H1 (cell line): ENCODE results near the gene KCTD3. TPM values are rescaled to one million over a fixed set of nuclear protein-coding genes. Genes with fewer than 3 reads are reported as not detected.

ENCODE experiments used
- CTCF ChIA-PET: fragments of 300-600 bp; sonication (Branson Sonifier 250); formaldehyde crosslinking; loops from one replicate; lab custom pipeline; 2021; ENCODE audit not compliant: partially characterized antibody; lab: Charles Lee
- POLR2A ChIA-PET: fragments of 300-600 bp; sonication (Branson Sonifier 250); formaldehyde crosslinking; loops from one replicate; lab custom pipeline; 2021; ENCODE audit warnings: inconsistent platforms; ENCODE audit not compliant: partially characterized antibody; lab: Charles Lee
- DNase-seq, 2 experiments: peaks; one replicate each; pipeline versions ENCODE4 v3.0.0 to v3.0.0-alpha.2; 2010 to 2022; ENCODE audit warnings: low spot score in 2 of 2, low read depth in 1 of 2, mixed read lengths in 1 of 2
- FAIRE-seq: peaks from 2 replicates; lab custom pipeline; 2011; peaks lifted over from hg19 to GRCh38; lab: Jason Lieb, UNC
- H2AFZ ChIP-seq: 2 replicates; pipeline ENCODE4 v1.8.1; 2012; ENCODE audit warnings: low read length, inconsistent platforms
- H2AK5ac ChIP-seq: 2 replicates; pipeline ENCODE4 v1.6.1; 2013; ENCODE audit warnings: low read depth, low read length
- H2BK120ac ChIP-seq: replicated peaks from 2 replicates; pipeline ENCODE3; 2013; ENCODE audit warnings: low read depth, low read length, inconsistent platforms
- H2BK12ac ChIP-seq: 2 replicates; pipeline ENCODE4 v1.6.1; 2013; ENCODE audit warnings: low read depth, low read length
- H2BK15ac ChIP-seq: 2 replicates; pipeline ENCODE4 v1.6.1; 2013; ENCODE audit warnings: low read length
- H2BK20ac ChIP-seq: 2 replicates; pipeline ENCODE4 v1.6.1; 2013; ENCODE audit warnings: low read length
- H2BK5ac ChIP-seq: 2 replicates; pipeline ENCODE4 v1.6.1; 2013; ENCODE audit warnings: low read depth, low read length
- H3K14ac ChIP-seq: 2 replicates; pipeline ENCODE4 v1.6.1; 2013; ENCODE audit warnings: inconsistent platforms; ENCODE audit not compliant: insufficient read length
- H3K18ac ChIP-seq: 2 replicates; pipeline ENCODE4 v1.6.1; 2013; ENCODE audit warnings: low read length; ENCODE audit errors: extremely low read depth
- H3K23ac ChIP-seq: 2 replicates; pipeline ENCODE4 v1.6.1; 2013; ENCODE audit warnings: inconsistent platforms; ENCODE audit not compliant: insufficient read length
- H3K23me2 ChIP-seq: 2 replicates; pipeline ENCODE4 v1.6.1; 2013; ENCODE audit warnings: low read depth, low read length
- H3K27ac ChIP-seq: 2 replicates; pipeline ENCODE4 v1.6.1; 2011; ENCODE audit warnings: low read depth, low read length, inconsistent platforms
- H3K27me3 ChIP-seq, 4 experiments: replicated peaks in 1 of 4; 1 replicate in 1 of 4; 2 replicates in 3 of 4; pipeline versions ENCODE4 v1.6.1 to v1.8.1; 2011 to 2013; ENCODE audit warnings: low read length in 3 of 4, mild to moderate bottlenecking in 3 of 4, inconsistent platforms in 2 of 4, mixed read lengths in 2 of 4, moderate library complexity in 1 of 4; ENCODE audit not compliant: control insufficient read depth in 3 of 4, insufficient read depth in 3 of 4; ENCODE audit errors: extremely low read depth in 1 of 4
- H3K36me3 ChIP-seq, 4 experiments: 2 replicates each; pipeline versions ENCODE4 v1.6.1 to v1.8.1; 2011 to 2013; ENCODE audit warnings: mild to moderate bottlenecking in 4 of 4, low read length in 3 of 4, moderate library complexity in 2 of 4, control low read depth in 1 of 4, inconsistent platforms in 1 of 4; ENCODE audit not compliant: insufficient read depth in 4 of 4, control insufficient read depth in 2 of 4
- H3K4ac ChIP-seq: replicated peaks from 2 replicates; pipeline ENCODE3; 2013; ENCODE audit warnings: low read length, low read depth, mixed read lengths, inconsistent platforms; ENCODE audit not compliant: insufficient read length
- H3K4me1 ChIP-seq, 4 experiments: replicated peaks in 1 of 4; 1 replicate in 1 of 4; 2 replicates in 3 of 4; pipeline versions ENCODE4 v1.6.1 to v1.8.1; 2011 to 2013; ENCODE audit warnings: low read length in 3 of 4, inconsistent platforms in 2 of 4, mixed read lengths in 1 of 4; ENCODE audit not compliant: insufficient read depth in 4 of 4, control insufficient read depth in 3 of 4
- H3K4me2 ChIP-seq, 2 experiments: 2 replicates each; pipeline versions ENCODE4 v1.6.1 to v1.8.1; 2011 to 2013; ENCODE audit warnings: low read depth in 2 of 2, low read length in 2 of 2, control low read depth in 1 of 2, inconsistent platforms in 1 of 2, mild to moderate bottlenecking in 1 of 2; ENCODE audit not compliant: insufficient read depth in 1 of 2
- H3K4me3 ChIP-seq, 4 experiments: fragments of 200-600, 300-600 bp in 1 of 4; sonication (generic), shearing (Covaris generic), sonication (Bioruptor Twin) in 1 of 4; 2 replicates each; pipeline versions ENCODE4 v1.5.1 to v1.8.1; 2011 to 2016; ENCODE audit warnings: low read length in 4 of 4, low read depth in 3 of 4, control low read depth in 2 of 4, inconsistent platforms in 2 of 4, mild to moderate bottlenecking in 2 of 4, mixed read lengths in 1 of 4, moderate library complexity in 1 of 4; ENCODE audit not compliant: insufficient read depth in 2 of 4; ENCODE audit errors: extremely low read depth in 1 of 4
- H3K56ac ChIP-seq: replicated peaks from 2 replicates; pipeline ENCODE3; 2013; ENCODE audit warnings: low read depth, mild to moderate bottlenecking, mixed read lengths, low read length, inconsistent platforms; ENCODE audit not compliant: insufficient read length
- H3K79me1 ChIP-seq: 2 replicates; pipeline ENCODE4 v1.6.1; 2013; ENCODE audit warnings: low read depth, low read length, control low read depth
- H3K79me2 ChIP-seq, 2 experiments: 2 replicates each; pipeline versions ENCODE4 v1.6.1 to v1.8.1; 2012 to 2013; ENCODE audit warnings: low read length in 2 of 2, mild to moderate bottlenecking in 2 of 2, inconsistent platforms in 1 of 2; ENCODE audit not compliant: insufficient read depth in 2 of 2, control insufficient read depth in 1 of 2
- H3K9ac ChIP-seq, 4 experiments: replicated peaks in 1 of 4; 1 replicate in 1 of 4; 2 replicates in 3 of 4; pipeline versions ENCODE4 v1.6.1 to v1.8.1; 2011 to 2013; ENCODE audit warnings: low read depth in 3 of 4, low read length in 3 of 4, control low read depth in 2 of 4, mild to moderate bottlenecking in 2 of 4, moderate library complexity in 2 of 4, inconsistent platforms in 1 of 4; ENCODE audit errors: extremely low read depth in 1 of 4
- H3K9me3 ChIP-seq, 2 experiments: 2 replicates each; pipeline versions ENCODE4 v1.6.1 to v1.8.1; 2012 to 2013; ENCODE audit warnings: mild to moderate bottlenecking in 2 of 2, moderate library complexity in 2 of 2, control low read depth in 1 of 2, inconsistent platforms in 1 of 2, low read depth in 1 of 2, low read length in 1 of 2, mixed read lengths in 1 of 2; ENCODE audit not compliant: insufficient read depth in 2 of 2
- H4K20me1 ChIP-seq, 2 experiments: replicated peaks in 1 of 2; 2 replicates each; pipeline versions ENCODE3 to v1.8.1; 2011 to 2013; ENCODE audit warnings: inconsistent platforms in 2 of 2, low read length in 2 of 2, mild to moderate bottlenecking in 1 of 2; ENCODE audit not compliant: insufficient read depth in 2 of 2, control insufficient read depth in 1 of 2
- H4K5ac ChIP-seq: 2 replicates; pipeline ENCODE4 v1.6.1; 2013; ENCODE audit warnings: low read length, low read depth, mixed read lengths, inconsistent platforms; ENCODE audit not compliant: insufficient read length
- H4K8ac ChIP-seq: 2 replicates; pipeline ENCODE4 v1.8.0; 2013; ENCODE audit warnings: mild to moderate bottlenecking, moderate library complexity, low read length, inconsistent platforms; ENCODE audit not compliant: insufficient read depth; ENCODE audit errors: extremely low read depth
- H4K91ac ChIP-seq: replicated peaks from 2 replicates; pipeline ENCODE3; 2013; ENCODE audit warnings: low read length, mixed read lengths, inconsistent platforms; ENCODE audit not compliant: insufficient read length
- KDM5A ChIP-seq: fragments of 200-600 bp; IDR thresholded peaks from 2 replicates; pipeline ENCODE4 v1.7.1; 2012; ENCODE audit warnings: mild to moderate bottlenecking, low read length, inconsistent platforms, mixed read lengths
- RXRA ChIP-seq: IDR thresholded peaks from 2 replicates; pipeline ENCODE4 v1.6.1; 2011; ENCODE audit warnings: low read depth, mild to moderate bottlenecking, low read length, moderate library complexity; ENCODE audit not compliant: insufficient read depth
- TAF1 ChIP-seq: IDR thresholded peaks from 2 replicates; pipeline ENCODE4 v1.6.1; 2011; ENCODE audit warnings: mild to moderate bottlenecking, low read depth, low read length
- TAF7 ChIP-seq: optimal IDR thresholded peaks from 2 replicates; pipeline ENCODE3; 2011; ENCODE audit warnings: low read depth, mild to moderate bottlenecking, inconsistent platforms, low read length, moderate library complexity, borderline replicate concordance
- WGBS, 2 experiments: shearing (Covaris generic) in 1 of 2; methylation state at CpG; one replicate each; pipeline versions ENCODE4 v1.1.6 to v1.1.7; 2013 to 2015; ENCODE audit warnings: low lambda C conversion rate in 2 of 2, mixed read lengths in 2 of 2, inconsistent platforms in 1 of 2, low coverage in 1 of 2, missing lambda C conversion rate in 1 of 2; ENCODE audit not compliant: insufficient replicate concordance in 2 of 2, insufficient coverage in 1 of 2, insufficient read length in 1 of 2; ENCODE audit errors: extremely low coverage in 1 of 2, missing lambda C conversion rate in 1 of 2; 5-methylcytosine and 5-hydroxymethylcytosine counted together
- polyA plus RNA-seq, 7 experiments: library from polyadenylated mRNA; depleted of rRNA in 3 of 7; stranded (reverse) in 5 of 7; unstranded in 2 of 7; fragments of >200 nt in 5 of 7; fragments of 200-250 nt in 2 of 7; gene quantifications; 1 replicate in 5 of 7; 2 replicates in 1 of 7; 4 replicates in 1 of 7; pipeline versions ENCODE4 v1.2.1 to v1.2.3, GENCODE V29; 2011 to 2013; ENCODE audit warnings: missing spikeins in 2 of 7, mixed read lengths in 2 of 7
- total RNA-seq: library from RNA; stranded (reverse); fragmentation: NEBNext Ultra II Directional; extraction: Animal tissue kit (Norgen Biotek cat#: 25700); gene quantifications from 2 replicates; pipeline ENCODE4 v1.2.1, GENCODE V29; 2021
- TF ChIP-seq, protein P1 (sequence below): IDR thresholded peaks from 2 replicates; pipeline ENCODE4 v1.6.1; 2012; ENCODE audit warnings: low read length, inconsistent platforms

KCTD3 gene
- total and polyA plus RNA-seq, 2 of the 8 experiments (the other 6 are each of a cell fraction or from before 2014, with no cell fraction given): 43.0 to 55.6 TPM

DNA sequence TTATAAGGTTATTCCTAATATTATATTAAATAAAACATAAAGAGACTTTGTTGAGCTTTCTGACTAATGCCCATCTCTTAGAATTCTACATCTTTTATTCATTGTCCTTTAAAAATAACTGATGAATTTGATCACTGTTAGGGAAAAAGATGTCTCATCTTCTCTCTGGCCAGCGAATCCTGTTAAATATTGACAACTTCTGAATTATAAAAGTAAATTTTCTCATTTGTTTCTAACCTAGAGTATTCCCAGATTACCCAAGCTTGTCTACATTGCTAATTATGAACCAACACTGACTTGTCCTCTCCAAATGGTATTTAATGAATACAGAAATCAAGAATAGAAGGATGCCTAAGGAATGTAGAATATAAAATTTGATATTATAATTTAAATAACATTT is 24.8 kb upstream of the KCTD3 start:
- H3K27me3 ChIP-seq: no peaks in the 10 kb centered on the region
- no peak overlapping the region for H2BK15ac ChIP-seq
- ChIA-PET POLR2A (no interaction called here), CTCF (interaction anchor here (0.8 to 1.3 kb wide), 6 partner anchors 9 to 64 kb away, joined by 3 to 5 read pairs (median 3); no protein-coding TSS in a partner anchor)
- H3K79me2 ChIP-seq: no peaks in the 10 kb centered on the region
- no peak overlapping the region for H3K4me2 ChIP-seq
- no peak overlapping the region for H3K27ac ChIP-seq
- H3K4me3 ChIP-seq: no peak overlapping the region
- H2BK20ac ChIP-seq: no peak overlapping the region
- no peak for DNase-seq
- no peak overlapping the region for H3K18ac ChIP-seq
- no peaks in the 10 kb centered on the region for H3K79me1 ChIP-seq
- no peaks in the 10 kb centered on the region for H3K4me1 ChIP-seq
- H3K4ac ChIP-seq: no peak overlapping the region
- no peak for FAIRE-seq
- no peak overlapping the region for H2BK120ac ChIP-seq
- WGBS, 2 experiments: 89% methylated on average over 1 of the region's 1 CpG; no CpG with 5 or more reads in 1 of the 2 experiments
- no peak overlapping the region for H3K9ac ChIP-seq
- H3K36me3 ChIP-seq: no peaks in the 10 kb centered on the region
- H2AK5ac ChIP-seq: no peak overlapping the region
- no peak overlapping the region for H2BK5ac ChIP-seq
- H2BK12ac ChIP-seq: no peak overlapping the region
- no peak overlapping the region for H3K23ac ChIP-seq
- TF ChIP-seq KDM5A (no peak), RXRA (no peak), TAF7 (no peak), TAF1 (no peak)
- TF ChIP-seq, protein P1, sequence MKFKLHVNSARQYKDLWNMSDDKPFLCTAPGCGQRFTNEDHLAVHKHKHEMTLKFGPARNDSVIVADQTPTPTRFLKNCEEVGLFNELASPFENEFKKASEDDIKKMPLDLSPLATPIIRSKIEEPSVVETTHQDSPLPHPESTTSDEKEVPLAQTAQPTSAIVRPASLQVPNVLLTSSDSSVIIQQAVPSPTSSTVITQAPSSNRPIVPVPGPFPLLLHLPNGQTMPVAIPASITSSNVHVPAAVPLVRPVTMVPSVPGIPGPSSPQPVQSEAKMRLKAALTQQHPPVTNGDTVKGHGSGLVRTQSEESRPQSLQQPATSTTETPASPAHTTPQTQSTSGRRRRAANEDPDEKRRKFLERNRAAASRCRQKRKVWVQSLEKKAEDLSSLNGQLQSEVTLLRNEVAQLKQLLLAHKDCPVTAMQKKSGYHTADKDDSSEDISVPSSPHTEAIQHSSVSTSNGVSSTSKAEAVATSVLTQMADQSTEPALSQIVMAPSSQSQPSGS: no peak
- no peak overlapping the region for H2AFZ ChIP-seq
- H4K91ac ChIP-seq: no peak overlapping the region
- H4K5ac ChIP-seq: no peak overlapping the region
- no peak overlapping the region for H4K8ac ChIP-seq
- H3K23me2 ChIP-seq: no peaks in the 10 kb centered on the region
- H3K14ac ChIP-seq: no peak overlapping the region
- H3K56ac ChIP-seq: no peak overlapping the region
- no peaks in the 10 kb centered on the region for H4K20me1 ChIP-seq
- peaks cover 6 to 7% of the 10 kb centered on the region in 2 experiments; a peak in 3 of 4 replicates for H3K9me3 ChIP-seq
